GM18951 (cell line): ENCODE data around the gene AP1M1.

Experiments used
- POLR2A ChIP-seq: IDR thresholded peaks from 4 replicates; pipeline ENCODE4 v1.6.1; 2011; ENCODE audit warnings: mild to moderate bottlenecking; ENCODE audit not compliant: insufficient read length, insufficient read depth; ENCODE audit errors: extremely low read depth
- in situ Hi-C: fragments of 300-500 bp; cut with MboI; formaldehyde crosslinking; loops from one replicate; pipeline ENCODE4 v1.12.0; 2022; ENCODE audit warnings: low sequenced_read_pairs, mixed read lengths, inconsistent platforms; ENCODE audit not compliant: unreplicated experiment

Gene AP1M1

DNA sequence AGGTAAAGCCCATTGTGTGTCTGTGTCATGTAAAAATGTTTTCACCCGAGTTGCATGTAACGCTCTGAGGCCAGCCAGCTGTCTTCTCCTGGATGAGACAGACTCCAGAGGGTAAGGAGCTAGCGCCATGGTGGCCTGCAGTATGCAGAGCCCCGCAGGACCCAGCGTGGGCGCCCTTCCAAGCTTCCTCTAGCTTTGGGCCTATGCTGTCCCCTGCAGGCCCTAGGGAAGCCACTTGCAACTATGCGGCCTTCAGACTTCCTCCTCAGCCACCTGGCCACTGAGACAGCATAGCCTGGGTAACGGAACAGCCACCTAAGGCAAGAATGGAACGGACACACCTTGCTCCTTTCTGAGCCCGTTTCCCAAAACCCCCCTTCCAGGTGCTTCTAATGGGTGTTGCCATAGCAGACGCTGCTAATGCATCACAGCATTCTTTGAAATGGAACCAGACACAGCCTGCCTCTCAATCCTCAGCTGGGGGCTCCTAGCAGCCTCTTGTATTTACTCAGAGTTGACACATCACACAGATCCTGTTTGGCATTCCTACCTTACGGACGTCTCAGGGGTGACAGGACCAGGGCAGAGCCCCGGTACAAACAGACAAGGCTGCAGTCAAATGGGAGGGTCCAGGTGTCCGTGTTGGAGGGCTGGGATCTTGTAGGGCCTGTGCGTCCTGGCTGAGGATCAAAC, 6.3 kb upstream of the AP1M1 start:
- TF ChIP-seq POLR2A, result no peak
- in situ Hi-C loops, result loop anchor here (25.0 kb wide), 1 partner anchor 579 kb away; the partner anchor contains the start of gene CYP4F8

GRCh38 chr19:16193466-16193865, 4.2 kb upstream of the AP1M1 start:
- no peak for TF ChIP-seq POLR2A
- in situ Hi-C loops, result loop anchor here (25.0 kb wide), 1 partner anchor 581 kb away; the partner anchor contains the start of gene CYP4F8

DNA sequence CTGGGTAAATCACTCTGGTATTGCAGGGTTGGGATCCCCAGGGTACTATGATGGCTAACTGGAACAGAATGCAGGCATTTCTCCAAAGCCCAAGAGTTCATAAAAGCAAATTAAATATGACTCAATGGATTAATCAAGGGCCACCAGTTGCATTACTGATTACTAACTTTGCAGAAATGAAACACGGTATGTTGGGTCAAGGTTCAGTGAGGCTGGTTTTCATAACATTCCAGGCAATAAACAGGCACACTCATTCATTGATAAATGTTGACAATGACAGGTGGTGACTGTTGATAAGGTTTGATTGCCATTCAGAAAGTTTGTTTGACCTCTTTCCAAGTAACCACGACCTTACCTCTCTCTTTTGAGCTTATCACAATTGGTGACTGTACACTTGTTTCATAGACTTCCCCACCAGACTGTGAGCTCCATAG, 506 bp upstream of the AP1M1 start:
- no peak for TF ChIP-seq POLR2A
- in situ Hi-C loops, result loop anchor here (25.0 kb wide), 1 partner anchor 585 kb away; the partner anchor contains the start of gene CYP4F8

- in situ Hi-C loops, result loop anchor here (25.0 kb wide), 1 partner anchor 586 kb away; the partner anchor contains the start of gene CYP4F8
These were observed 600 bp downstream of the AP1M1 start for GRCh38 chr19:16198370-16198651.

GRCh38 chr19:16199275-16199932, 1.7 kb downstream of the AP1M1 start:
- in situ Hi-C loops, result loop anchor here (25.0 kb wide), 1 partner anchor 587 kb away; the partner anchor contains the start of gene CYP4F8
- no peak for TF ChIP-seq POLR2A

More at GRCh38 chr19:16198370-16198651, 600 bp downstream of the AP1M1 start:
- no peak for TF ChIP-seq POLR2A

DNA sequence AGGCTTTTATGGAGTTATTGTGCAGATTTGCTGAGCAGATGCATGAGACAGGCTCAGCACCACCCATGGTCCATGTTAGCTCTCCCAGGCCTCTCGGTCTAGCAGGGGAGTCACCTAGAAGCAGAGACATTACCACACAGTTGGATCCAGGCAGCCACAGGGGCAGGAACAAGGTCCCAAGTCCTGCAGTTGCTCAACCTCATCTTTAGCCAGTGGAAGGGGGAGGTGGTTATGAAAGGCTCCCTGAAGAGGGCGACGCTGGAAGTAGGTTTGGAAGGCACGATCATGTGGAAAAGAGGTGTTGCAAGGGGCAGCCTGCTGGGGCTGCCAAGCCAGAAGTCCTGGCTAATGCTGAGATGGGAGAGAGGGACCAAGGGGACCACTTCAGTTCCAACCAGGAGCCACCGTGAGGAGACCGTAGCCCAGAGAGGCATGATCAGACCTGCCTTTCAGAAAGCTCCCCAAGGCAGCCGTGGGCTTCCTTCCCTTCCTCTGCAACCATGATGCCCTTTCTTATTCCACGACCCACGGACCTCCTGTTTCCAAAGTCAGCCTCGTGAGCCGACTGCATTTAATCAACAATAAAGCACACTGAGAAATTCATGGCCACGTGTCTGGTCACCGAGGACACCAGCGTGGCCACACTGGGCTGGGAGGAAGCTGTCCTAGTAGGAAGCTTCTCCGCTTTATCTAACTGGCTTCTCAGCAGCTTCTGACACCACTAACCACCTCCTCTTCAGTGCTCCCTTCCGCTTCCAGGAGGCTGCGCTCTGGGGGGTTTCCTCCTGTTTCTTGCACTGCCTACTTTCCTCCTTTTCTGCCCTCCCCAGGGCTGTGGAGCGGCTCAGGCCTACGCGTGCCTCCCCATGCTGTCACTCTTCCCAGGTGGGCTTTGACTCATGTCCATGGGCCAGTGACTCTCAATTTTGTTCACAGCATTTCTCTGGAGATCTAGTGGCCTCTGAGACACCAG, 2.6 kb downstream of the AP1M1 start:
- in situ Hi-C loops, result no loop called here
- TF ChIP-seq POLR2A, result no peak

DNA sequence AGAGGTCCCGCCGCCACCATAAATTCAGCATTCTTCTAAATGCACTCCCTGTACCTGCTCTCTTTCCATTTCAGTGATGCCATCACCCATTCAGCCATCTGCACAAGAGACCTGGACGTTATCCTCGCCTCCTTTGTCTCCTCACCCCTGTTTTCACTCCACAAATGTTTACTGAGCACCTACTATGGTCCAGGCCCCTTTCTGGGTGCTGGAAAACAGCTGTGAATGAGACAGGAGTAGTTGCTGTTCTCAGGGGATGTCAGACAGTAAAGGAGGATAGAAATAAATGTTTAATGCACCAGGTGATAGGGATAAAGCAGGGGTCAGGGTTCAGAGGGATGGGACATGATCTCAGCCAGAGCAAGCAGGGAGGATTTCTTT, 3.3 kb downstream of the AP1M1 start:
- no peak for TF ChIP-seq POLR2A
- in situ Hi-C loops, result no loop called here

GRCh38 chr19:16202320-16203255, 4.9 kb downstream of the AP1M1 start:
- no peak for TF ChIP-seq POLR2A
- in situ Hi-C loops, result no loop called here

GRCh38 chr19:16203256-16204004, 5.7 kb downstream of the AP1M1 start:
- TF ChIP-seq POLR2A, result no peak
- in situ Hi-C loops, result no loop called here

- in situ Hi-C loops, result no loop called here
- no peak for TF ChIP-seq POLR2A
These were observed 6.2 kb downstream of the AP1M1 start for GRCh38 chr19:16204005-16204294.

DNA sequence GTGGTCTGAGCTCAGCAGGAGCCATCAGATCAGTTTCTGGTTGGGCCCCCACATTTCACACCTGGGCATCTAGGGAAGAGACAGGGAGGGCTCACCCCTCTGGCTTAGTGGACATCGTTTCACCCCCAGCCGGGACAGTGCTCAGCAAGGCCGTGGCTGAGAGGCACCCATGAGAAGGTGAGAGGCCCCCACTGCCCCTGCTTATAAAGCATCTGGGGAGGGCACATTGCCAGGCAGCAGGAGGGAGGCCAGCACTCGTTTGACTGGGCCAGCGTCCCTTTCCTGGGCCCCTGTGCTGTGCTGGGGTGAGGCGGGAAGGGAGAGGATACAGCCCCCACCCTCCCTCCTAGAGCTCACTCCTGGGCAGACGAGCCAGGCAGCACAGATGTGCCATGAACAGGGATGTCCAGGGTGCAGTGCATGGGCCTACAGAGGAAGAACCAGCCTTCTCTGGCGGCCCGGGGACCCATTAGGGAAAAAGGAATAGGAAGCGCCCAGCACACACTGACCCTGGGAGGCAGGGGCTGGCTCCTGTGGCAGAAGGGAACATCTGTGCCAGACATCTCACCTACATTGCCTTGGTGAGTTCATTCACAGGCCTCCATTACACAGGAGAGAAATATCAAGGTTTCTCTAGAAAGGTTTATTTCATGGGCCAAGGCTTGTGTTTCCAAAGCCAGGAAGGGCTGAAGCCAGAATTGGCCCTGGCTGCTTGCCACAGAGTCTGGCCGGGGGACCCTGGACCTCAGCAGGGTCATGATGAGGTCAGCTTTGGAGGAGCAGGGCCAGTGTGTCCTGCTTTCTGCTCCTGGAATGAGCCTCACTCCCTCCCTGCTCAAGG, 7.7 kb downstream of the AP1M1 start:
- in situ Hi-C loops, result no loop called here
- no peak for TF ChIP-seq POLR2A
